ENCODE results near the gene QKI. TPM values are rescaled to one million over a fixed set of nuclear protein-coding genes. Genes with fewer than 3 reads are reported as not detected.

Gene QKI
- total RNA-seq, 1 experiment from 2014 or later, result 176 TPM

GRCh38 chr6:163522033-163522432 is 107.5 kb downstream of the QKI start:
- Histone ChIP-seq H3K4me1 (ENCODE audit: insufficient read depth, low read length) (no peaks in the 10 kb centered on the region), H3K27me3 (ENCODE audit: insufficient read depth, low read length) (no peaks in the 10 kb centered on the region), H2BK15ac (ENCODE audit: low read depth, low read length) (no peak overlapping the region), H3T11ph (ENCODE audit: low read length) (no peak overlapping the region), H3K23me2 (ENCODE audit: insufficient read length, low read depth, low read length, poor library complexity, severe bottlenecking) (no peaks in the 10 kb centered on the region), H2BK120ac (ENCODE audit: low read depth, low read length, poor library complexity, severe bottlenecking) (no peak overlapping the region), H2BK20ac (ENCODE audit: low read depth, low read length, poor library complexity, severe bottlenecking) (no peak overlapping the region), H2BK5ac (ENCODE audit: insufficient read length, low read length) (no peak overlapping the region), H4K91ac (ENCODE audit: insufficient read length, low read depth, low read length) (no peak overlapping the region), H3K79me1 (ENCODE audit: insufficient read depth, low read depth, low read length, poor library complexity, severe bottlenecking) (peaks cover 2% of the 10 kb centered on the region), H3K23ac (ENCODE audit: insufficient read length, low read depth, low read length) (no peak overlapping the region), H3K14ac (ENCODE audit: insufficient read depth, low read length) (no peak overlapping the region), H3K27ac (ENCODE audit: insufficient read length, low read depth, low read length) (no peak overlapping the region), H3K4ac (ENCODE audit: low read depth, low read length) (no peak overlapping the region), H2AK5ac (ENCODE audit: insufficient read length, low read length) (no peak overlapping the region), H4K8ac (replicated peaks; ENCODE audit: insufficient read length, low read depth, low read length) (no peak overlapping the region), H3K79me2 (ENCODE audit: insufficient read depth, low read length) (no peaks in the 10 kb centered on the region), H4K20me1 (ENCODE audit: control insufficient read depth, insufficient read depth, insufficient read length) (no peaks in the 10 kb centered on the region), H2BK12ac (ENCODE audit: insufficient read length, low read depth, low read length) (no peak overlapping the region), H2AFZ (ENCODE audit: low read length) (no peak overlapping the region), H3K9me3 (ENCODE audit: control insufficient read depth, low read depth, low read length) (no peaks in the 10 kb centered on the region), H3K4me2 (ENCODE audit: insufficient read depth, insufficient read length, low read length) (no peak overlapping the region), H3K18ac (ENCODE audit: insufficient read length, low read depth, low read length) (no peak overlapping the region), H3K56ac (ENCODE audit: insufficient read length, low read depth, low read length) (no peak overlapping the region), H3K9ac (ENCODE audit: extremely low read depth, insufficient read length, low read length) (no peak overlapping the region), H4K5ac (ENCODE audit: insufficient read length, low read depth, low read length) (no peak overlapping the region)
- H3K27ac Mint-ChIP-seq, result no peak overlapping the region
- no peak overlapping the region for H3K4me3 Mint-ChIP-seq
- no peak for DNase-seq
- H3K9me3 Mint-ChIP-seq, result no peaks in the 10 kb centered on the region
- no CpG with 5 or more reads among the region's 1 CpG for WGBS (ENCODE audit: extremely low coverage, insufficient read length, low lambda C conversion rate)
- H3K4me1 Mint-ChIP-seq, result peaks cover 12 to 24% of the 10 kb centered on the region in 2 experiments
- no peaks in the 10 kb centered on the region for H3K27me3 Mint-ChIP-seq (ENCODE audit: low read depth)
- H3K36me3 Mint-ChIP-seq (ENCODE audit: insufficient read depth in 1 of 3, low read depth in 3 of 3), result peaks cover 0 to 2% (median 0%) of the 10 kb centered on the region in 3 experiments; a peak in 2 of 7 replicates
- no peak for TF ChIP-seq CTCF (conservative IDR thresholded peaks at IDR 0.05)
